RWPE2 (cell line): Measurements from ENCODE around the gene FAIM2.

Source experiments
- ATAC-seq: fragments of 200-7000 bp; cut with Tn5 transposase; 3 replicates; pipeline ENCODE4 v1.9.1; 2021; ENCODE audit warnings: low read depth
- DNase-seq: peaks from one replicate; pipeline ENCODE4 v3.0.0-alpha.2; 2020; ENCODE audit warnings: low spot score
- H3K27ac ChIP-seq: fragments of 450-650 bp; 2 replicates; pipeline ENCODE4 v1.5.1; 2017; ENCODE audit warnings: mild to moderate bottlenecking; ENCODE audit not compliant: poor library complexity, severe bottlenecking
- H3K27me3 ChIP-seq: fragments of 250-450 bp; sonication (Bioruptor Pico); 2 replicates; pipeline ENCODE4 v1.5.1; 2021; ENCODE audit warnings: mild to moderate bottlenecking, moderate library complexity; ENCODE audit not compliant: insufficient read depth, poor library complexity, severe bottlenecking
- H3K36me3 ChIP-seq: fragments of 250-450 bp; sonication (Bioruptor Pico); 2 replicates; pipeline ENCODE4 v1.5.1; 2020; ENCODE audit warnings: low read depth, mild to moderate bottlenecking, moderate library complexity
- H3K4me1 ChIP-seq: fragments of 250-450 bp; sonication (Bioruptor Pico); 2 replicates; pipeline ENCODE4 v1.5.1; 2021; ENCODE audit warnings: mild to moderate bottlenecking, moderate library complexity; ENCODE audit not compliant: insufficient read depth, poor library complexity, severe bottlenecking
- H3K4me3 ChIP-seq: fragments of 250-450 bp; sonication (Bioruptor Pico); 2 replicates; pipeline ENCODE4 v1.5.1; 2021; ENCODE audit warnings: mild to moderate bottlenecking, moderate library complexity; ENCODE audit not compliant: severe bottlenecking
- H3K9me3 ChIP-seq: fragments of 250-450 bp; sonication (Bioruptor Pico); 2 replicates; pipeline ENCODE4 v1.5.1; 2021; ENCODE audit warnings: mild to moderate bottlenecking, moderate library complexity; ENCODE audit not compliant: severe bottlenecking
- TF ChIP-seq, protein P1 (sequence below): fragments of 450-650 bp; IDR thresholded peaks from one replicate; pipeline ENCODE4 v1.5.1; 2017; ENCODE audit warnings: mild to moderate bottlenecking, moderate library complexity; ENCODE audit not compliant: poor library complexity, severe bottlenecking

Gene FAIM2

DNA sequence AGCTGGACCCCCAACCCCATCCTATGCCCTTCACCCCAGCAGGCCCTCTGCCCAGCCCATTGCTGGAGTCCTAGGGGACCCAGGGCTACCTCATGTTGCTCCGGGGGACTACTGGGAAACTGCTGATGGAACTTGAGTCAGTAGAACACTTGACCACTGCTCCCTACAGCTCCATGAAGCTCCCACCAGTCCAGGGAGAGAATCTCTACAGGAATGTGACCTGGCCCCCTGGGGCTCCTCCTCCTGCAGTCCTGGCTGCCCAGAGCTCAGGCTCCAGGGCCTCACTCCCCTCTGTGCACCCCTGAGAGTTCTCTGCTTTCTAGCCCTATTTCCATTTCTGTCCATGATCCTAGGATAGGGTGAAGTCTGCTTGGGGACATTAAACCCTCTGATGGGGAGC is 36.0 kb upstream of the FAIM2 start:
- peaks cover 11% of the 10 kb centered on the region for H3K4me1 ChIP-seq
- H3K4me3 ChIP-seq = no peak overlapping the region
- no peak for ATAC-seq

GRCh38 chr12:49939307-49939706 is 35.6 kb upstream of the FAIM2 start:
- Histone ChIP-seq H3K36me3 (no peaks in the 10 kb centered on the region), H3K27ac (no peak overlapping the region), H3K9me3 (no peaks in the 10 kb centered on the region), H3K4me1 (peaks cover 11% of the 10 kb centered on the region), H3K27me3 (no peaks in the 10 kb centered on the region), H3K4me3 (no peak overlapping the region)
- no peak for DNase-seq
- TF ChIP-seq, protein P1, sequence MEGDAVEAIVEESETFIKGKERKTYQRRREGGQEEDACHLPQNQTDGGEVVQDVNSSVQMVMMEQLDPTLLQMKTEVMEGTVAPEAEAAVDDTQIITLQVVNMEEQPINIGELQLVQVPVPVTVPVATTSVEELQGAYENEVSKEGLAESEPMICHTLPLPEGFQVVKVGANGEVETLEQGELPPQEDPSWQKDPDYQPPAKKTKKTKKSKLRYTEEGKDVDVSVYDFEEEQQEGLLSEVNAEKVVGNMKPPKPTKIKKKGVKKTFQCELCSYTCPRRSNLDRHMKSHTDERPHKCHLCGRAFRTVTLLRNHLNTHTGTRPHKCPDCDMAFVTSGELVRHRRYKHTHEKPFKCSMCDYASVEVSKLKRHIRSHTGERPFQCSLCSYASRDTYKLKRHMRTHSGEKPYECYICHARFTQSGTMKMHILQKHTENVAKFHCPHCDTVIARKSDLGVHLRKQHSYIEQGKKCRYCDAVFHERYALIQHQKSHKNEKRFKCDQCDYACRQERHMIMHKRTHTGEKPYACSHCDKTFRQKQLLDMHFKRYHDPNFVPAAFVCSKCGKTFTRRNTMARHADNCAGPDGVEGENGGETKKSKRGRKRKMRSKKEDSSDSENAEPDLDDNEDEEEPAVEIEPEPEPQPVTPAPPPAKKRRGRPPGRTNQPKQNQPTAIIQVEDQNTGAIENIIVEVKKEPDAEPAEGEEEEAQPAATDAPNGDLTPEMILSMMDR = no peak
- no peak for ATAC-seq

More for the DNA sequence above, 36.0 kb upstream of the FAIM2 start:
- Histone ChIP-seq H3K9me3 (no peaks in the 10 kb centered on the region), H3K27me3 (no peaks in the 10 kb centered on the region), H3K36me3 (no peaks in the 10 kb centered on the region), H3K27ac (no peak overlapping the region)
- no peak for DNase-seq
- TF ChIP-seq, protein P1 = no peak

DNA sequence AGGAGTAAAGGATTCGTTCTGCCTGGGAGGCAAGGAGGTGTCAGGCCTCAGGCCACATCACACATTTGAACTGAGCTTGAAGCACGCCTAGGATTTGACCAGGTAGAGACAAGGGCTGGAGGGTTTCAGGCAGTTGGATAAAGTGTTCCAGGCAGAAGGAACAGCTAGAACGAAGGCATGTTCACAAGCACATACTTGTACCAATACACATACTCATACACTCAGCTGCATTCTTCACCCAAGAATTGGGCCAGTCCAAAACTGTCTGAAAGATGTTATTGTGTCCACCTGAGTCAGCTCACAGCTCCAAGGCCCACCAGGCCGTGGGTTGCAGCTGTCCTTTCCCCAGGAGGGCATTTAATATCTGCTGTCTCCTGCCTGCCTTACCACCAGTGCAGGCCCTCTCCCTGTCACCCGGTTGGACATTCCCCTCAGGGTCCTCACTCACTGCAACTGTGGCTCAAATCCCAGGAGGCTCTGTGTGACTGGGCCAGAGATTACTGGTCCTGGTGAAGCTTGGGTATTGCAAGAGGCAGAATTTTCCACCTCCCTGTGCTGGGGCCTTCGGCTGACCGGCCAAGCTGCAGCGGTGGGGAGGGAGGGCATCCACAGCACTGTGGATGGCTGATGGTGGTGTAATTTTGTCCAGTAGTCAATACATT is 34.1 kb upstream of the FAIM2 start:
- Histone ChIP-seq H3K4me1 (peaks cover 10% of the 10 kb centered on the region), H3K27me3 (no peaks in the 10 kb centered on the region), H3K36me3 (no peaks in the 10 kb centered on the region), H3K9me3 (no peaks in the 10 kb centered on the region), H3K27ac (peak overlapping the region; percentile 43), H3K4me3 (no peak overlapping the region)
- DNase-seq (no peak), ATAC-seq (peak; percentile 90)
- TF ChIP-seq, protein P1 = no peak

- no peaks in the 10 kb centered on the region for H3K36me3 ChIP-seq
- H3K9me3 ChIP-seq = no peaks in the 10 kb centered on the region
- peaks cover 7% of the 10 kb centered on the region for H3K4me1 ChIP-seq
- ATAC-seq = no peak
- H3K27ac ChIP-seq = peak overlapping the region; percentile 43
- H3K27me3 ChIP-seq = no peaks in the 10 kb centered on the region
- DNase-seq = no peak
- H3K4me3 ChIP-seq = no peak overlapping the region
- TF ChIP-seq, protein P1 = no peak
Measured at GRCh38 chr12:49936925-49937324, 33.2 kb upstream of the FAIM2 start.

DNA sequence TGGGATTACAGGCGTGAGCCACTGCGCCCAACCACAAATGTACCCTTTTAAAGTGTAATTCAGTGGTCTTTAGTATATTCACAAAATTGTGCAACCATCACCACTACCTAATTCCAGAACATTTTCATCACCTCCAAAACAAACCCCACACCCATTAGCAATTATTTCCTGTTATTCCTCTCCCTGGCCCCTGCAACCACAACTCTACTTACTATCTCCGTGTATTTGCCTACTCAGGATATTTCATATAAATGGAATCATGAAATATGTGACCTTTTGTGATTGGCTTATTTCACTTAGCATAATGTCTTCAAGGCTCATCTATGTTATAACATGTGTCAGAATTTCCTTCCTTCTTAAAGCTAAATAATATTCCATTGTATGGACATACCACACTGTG is 30.8 kb upstream of the FAIM2 start:
- Histone ChIP-seq H3K4me1 (peaks cover 7% of the 10 kb centered on the region), H3K36me3 (no peaks in the 10 kb centered on the region), H3K27me3 (no peaks in the 10 kb centered on the region), H3K4me3 (no peak overlapping the region), H3K9me3 (no peaks in the 10 kb centered on the region), H3K27ac (no peak overlapping the region)
- ATAC-seq (no peak), DNase-seq (no peak)
- TF ChIP-seq, protein P1 = no peak
